NOMO-1 treated with dmso at 0.1 percent for 144 hours (cell line): ENCODE results near the gene SLC35E2B.
"Not testable (repeated sequence)": the region's sequence is repeated elsewhere in the genome, so short reads cannot be mapped to it uniquely, and the experiment has no call there.

Experiments used
- DNase-seq: peaks from one replicate; lab custom pipeline; 2025; ENCODE audit not compliant: unreplicated experiment; lab: John Stamatoyannopoulos, UW

Gene SLC35E2B

DNA sequence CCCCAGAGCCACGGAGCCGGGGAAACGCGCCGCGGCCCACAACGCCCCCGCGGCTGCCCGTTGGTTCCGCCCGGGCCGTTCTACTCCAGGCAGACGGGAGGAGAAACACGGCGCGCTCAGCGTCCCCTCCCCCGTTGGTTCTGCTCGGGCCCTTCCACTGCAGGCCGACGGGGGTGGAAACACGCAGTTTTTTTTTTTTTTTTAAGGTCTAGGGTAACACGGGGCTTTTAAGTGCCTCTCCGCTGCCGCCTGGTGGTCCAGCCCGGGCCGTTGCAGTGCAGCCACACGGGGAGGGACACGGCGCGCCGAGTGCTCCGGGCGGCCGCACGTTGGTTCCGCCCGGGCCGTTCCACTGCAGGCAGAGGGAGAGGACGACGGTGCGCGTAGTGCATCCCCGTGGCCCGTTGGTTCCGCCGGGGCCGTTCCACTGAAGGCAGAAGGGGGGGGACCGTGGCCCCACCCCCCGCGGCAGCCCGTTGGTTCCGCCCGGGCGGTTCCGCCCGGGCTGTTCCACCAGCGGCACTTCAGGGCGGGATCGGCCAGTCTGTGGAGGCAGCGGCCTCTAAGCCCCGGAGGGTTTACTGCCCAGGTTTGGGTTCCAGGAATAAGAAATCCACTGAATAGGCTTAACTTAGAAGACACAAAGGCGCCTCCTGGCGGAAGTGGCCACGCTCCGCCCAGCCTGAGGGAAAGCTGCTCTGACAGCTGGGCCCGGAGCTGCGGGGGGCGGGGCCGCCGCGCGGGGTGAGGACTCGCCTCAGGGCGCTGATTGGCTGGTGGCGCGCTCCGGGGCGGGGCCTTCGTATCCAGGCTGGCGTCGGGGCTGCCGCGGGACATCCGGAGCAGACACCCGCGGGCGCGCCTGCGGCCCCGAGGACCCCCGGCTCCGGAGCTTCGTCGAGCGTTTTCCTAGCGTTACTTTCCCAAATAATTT, at the start of gene SLC35E2B:
Gene SLC35E2B, minus strand, starts transcription at position 82 of the 934 bp plus-strand sequence. CDS start 16,096 bp downstream, outside the sequence.
- peak; percentile 55 for DNase-seq

DNA sequence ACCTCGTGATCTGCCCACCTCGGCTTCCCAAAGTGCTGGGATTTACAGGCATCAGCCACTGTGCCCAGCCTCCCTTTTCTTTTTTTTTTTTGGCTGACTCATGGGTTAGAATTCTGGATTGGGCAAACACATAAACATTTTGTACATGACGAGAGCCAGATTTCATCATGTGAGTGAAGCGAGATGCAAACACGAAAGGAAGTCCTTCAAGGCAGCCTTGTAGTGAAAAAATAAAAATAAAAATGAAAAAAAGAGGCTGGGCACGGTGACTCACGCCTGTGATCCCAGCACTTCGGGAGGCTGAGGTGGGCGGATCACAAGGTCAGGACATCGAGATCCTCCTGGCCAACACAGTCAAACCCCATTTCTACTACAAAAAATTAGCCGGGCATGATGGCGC, 48.4 kb upstream of the SLC35E2B start:
- not testable (repeated sequence) for DNase-seq

DNA sequence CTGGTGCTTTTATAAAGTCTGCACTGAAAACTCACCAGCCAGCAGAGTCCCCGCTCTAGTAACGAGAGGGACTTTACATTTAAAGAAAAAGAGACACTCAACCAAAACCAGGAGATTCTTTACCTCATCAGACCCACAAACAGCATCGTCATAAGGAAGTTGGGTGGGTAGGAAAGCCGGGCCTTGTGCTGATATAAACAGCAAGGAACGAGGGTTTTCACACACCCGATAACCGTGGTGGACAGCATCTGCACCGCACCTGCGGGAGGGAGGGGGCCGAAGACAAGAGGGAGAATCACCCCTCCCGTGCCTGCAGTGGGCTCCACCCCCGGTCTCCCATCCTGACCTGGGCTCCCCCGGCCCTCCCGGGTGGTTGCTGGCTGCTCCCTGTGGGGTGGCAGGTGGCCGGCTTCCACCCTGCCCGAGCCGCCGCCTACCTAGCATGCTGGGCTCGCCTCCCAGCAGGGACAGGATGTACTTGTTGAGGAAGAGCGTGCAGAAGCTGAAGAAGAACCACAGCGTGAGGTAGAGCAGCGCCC, 46.3 kb upstream of the SLC35E2B start:
- not testable (repeated sequence) for DNase-seq

- not testable (repeated sequence) for DNase-seq
Observed at GRCh38 chr1:1737675-1738590, 45.3 kb upstream of the SLC35E2B start.

- DNase-seq: no peak
Observed at GRCh38 chr1:1732381-1732780, 39.8 kb upstream of the SLC35E2B start.

GRCh38 chr1:1730870-1731269, 38.3 kb upstream of the SLC35E2B start:
- DNase-seq: no peak

GRCh38 chr1:1730230-1730629, 37.6 kb upstream of the SLC35E2B start:
- DNase-seq: not testable (repeated sequence)

DNA sequence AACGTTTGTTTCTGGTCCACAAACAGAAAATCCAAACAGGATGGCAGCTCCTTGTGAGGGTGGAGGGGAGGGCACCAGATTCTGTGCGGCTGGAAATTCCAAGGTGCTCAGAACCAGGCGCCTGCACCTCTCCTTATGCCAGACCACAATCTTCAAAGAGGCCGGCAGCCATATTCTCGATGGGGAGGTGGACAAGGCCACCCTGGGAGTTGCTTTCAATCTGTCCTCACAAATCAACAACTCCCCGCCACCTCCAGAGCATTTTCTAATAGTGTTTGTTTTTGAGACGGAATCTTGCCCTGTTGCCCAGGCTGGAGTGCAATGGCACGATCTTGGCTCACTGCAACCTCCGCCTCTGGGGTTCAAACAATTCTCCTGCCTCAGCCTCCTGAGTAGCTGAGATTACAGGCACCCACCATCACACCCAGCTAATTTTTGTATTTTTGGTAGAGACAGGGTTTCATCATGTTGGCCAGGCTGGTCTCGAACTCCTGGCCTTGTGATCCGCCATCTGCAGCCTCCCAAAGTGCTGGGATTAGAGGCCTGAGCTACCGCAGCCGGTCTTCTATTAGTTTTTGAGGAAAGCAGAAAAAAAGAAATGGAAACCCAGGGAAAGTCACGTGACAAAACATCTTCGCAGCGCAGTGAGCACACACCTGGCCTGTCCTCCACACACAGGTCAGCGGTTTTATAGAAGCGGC, 36.7 kb upstream of the SLC35E2B start:
- DNase-seq: not testable (repeated sequence)

DNA sequence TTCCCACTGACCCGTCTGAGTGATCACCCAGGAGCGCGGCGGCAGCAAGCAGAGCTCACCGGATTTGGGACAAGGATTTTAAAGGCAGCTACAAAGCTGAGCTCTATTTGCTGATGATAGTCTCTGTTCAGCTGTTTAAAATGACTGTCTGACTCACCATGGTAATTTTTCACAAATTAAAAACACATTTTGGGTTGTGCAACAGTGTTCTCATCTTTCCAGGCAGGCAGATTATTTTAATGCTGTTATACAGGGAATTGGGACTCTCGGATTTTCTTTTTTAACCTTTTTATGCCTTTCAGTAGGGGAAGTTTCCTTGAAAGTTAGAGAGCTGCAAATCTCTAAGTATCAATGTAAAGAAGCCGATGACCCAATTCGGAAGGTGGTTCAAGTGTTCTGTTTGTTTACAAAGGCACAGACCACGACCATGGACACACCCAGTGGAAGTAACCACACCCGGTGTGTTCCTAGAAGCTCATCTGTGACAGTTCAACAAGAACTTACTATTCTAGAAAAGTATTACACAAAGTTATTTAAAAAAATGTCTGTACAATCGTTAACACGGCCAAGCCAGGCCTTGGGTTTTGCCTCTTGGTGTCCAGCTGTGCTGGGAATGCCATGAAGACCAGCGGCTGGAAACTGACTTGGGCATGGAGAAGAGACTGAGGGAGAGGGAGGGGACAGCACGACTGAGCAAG, 35.9 kb upstream of the SLC35E2B start:
- DNase-seq: not testable (repeated sequence)

GRCh38 chr1:1727131-1727651, 34.6 kb upstream of the SLC35E2B start:
- DNase-seq: not testable (repeated sequence)

DNA sequence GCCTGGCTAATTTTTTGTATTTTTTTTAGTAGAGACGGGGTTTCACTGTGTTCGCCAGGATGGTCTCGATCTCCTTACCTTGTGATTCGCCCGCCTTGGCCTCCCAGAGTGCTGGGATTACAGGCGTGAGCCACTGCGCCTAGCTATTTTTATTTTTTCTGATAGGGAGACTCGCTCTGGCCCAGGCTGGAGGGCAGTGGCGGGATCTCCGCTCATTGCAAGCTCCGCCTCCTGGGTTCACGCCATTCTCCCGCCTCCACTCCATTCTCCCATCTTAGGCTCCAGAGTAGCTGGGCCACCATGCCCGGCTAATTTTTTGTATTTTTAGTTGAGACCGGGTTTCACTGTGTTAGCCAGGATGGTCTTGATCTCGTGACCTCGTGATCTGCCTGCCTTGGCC, 33.5 kb upstream of the SLC35E2B start:
- not testable (repeated sequence) for DNase-seq

DNA sequence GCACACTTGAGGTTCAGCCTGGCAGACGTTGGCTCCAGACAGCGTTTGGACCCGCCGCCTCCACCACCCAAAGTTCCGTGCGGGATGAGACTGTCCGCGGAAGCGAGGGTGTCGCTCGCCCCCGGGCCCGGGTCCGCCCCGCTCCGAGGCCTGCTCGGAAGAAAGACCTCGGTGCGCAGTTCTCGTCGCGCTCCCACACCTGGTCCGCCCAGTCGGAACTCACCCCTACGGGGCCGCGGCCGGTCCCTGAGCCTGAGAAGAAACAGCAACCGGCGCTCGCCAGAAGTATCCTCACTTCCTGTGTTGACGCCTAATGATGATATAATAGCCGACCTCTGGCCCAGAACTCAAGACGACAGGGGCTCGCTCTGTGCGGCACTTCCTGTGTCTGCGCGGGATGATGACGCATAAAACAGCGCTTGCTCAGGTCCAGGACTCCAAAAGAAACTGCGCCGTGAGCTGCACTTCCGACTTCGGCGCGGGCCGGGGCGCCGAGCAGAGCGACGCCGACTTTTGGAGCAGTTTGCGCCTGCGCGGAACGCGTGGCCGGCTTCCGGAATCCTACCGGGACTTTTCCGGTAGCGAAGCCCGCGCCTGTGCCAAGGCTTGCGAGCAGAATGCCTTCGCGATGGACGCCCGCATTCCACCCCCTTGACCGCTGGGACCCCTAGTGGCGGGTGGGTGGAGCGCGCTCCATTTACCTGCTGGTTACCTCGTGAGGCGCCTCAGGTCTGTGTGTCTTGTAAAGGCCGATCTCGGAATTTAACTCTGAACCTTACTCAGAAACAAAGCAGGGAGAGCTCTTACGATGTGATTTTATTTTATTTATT, 31.7 kb upstream of the SLC35E2B start, which contains the start of gene CDK11A:
Gene CDK11A, minus strand, starts transcription at position 323 of the 830 bp plus-strand sequence. CDS start 1,539 bp downstream, outside the sequence.
- DNase-seq: peak; percentile 95

DNA sequence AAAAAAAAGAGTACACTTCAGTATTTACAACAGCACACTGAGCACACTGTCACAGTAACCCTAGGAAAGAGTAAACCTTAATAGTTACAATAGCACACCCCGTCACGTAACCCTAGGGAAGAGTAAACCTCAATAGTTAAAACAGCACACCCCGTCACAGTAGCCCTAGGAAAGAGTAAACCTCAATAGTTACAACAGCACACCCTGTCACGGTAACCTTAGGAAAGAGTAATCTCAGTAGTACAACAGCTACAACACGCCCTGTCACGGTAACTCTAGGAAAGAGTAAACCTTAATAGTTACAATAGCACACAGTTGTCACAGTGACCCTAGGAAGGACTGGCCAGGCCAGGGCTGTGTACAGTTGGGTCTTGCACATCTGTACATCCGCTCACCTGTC, 28.6 kb upstream of the SLC35E2B start:
- DNase-seq: no peak

DNA sequence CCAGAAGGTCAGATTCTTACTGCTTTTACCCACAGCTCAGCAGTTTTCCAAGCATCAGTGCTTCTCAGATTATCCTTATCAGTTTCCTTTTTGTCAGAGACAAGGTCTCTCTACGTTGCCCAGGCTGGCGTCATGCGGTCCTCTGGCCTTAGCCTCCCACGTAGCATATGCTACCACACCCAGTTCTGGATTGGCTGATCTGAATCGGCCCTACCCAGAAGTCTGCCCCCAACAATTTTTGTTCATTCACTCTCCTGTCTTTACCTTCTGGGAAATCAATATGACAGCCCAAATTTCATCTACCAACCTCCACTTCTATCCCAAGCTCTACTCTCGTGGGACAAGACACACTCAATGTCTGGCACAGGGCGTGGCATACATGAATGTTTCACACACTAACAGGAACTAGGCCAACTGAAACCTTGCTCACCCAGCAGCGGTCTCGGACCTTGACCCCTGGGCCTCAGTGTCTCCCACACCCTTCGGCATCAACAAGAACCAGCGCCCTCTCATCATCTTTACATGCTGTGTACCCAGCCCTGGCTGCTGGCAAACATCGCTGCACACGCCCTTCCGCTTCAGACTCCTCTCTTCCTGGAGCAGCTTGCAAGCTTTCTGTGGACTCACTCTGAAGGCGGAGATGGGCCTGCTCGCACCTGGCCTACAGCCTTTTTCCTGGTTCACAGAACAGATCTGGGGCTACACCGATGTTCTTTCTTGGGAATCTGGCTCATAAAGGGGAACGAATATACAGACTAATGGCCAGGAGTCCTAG, 22.7 kb upstream of the SLC35E2B start:
- DNase-seq: not testable (repeated sequence)

DNA sequence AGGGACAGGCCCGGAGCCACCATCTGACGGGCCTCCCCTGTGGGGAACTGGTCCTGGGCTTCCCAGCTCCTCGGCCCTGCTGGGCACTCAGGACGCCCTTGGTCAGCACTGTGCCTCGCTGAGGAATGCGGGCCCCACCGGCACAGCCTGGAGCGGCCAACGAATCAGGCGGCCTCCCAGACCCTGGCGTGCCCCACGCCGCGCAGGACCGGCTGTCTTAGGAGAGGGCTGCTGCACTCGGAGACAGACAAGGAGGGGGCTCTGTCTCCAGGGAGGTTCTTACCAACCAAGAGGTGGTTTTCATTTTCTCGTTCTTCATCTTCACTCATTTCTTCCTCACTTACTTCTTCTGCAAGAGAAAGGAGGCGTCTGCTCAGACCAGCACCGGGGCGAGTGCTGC, 15.3 kb upstream of the SLC35E2B start:
- not testable (repeated sequence) for DNase-seq

DNA sequence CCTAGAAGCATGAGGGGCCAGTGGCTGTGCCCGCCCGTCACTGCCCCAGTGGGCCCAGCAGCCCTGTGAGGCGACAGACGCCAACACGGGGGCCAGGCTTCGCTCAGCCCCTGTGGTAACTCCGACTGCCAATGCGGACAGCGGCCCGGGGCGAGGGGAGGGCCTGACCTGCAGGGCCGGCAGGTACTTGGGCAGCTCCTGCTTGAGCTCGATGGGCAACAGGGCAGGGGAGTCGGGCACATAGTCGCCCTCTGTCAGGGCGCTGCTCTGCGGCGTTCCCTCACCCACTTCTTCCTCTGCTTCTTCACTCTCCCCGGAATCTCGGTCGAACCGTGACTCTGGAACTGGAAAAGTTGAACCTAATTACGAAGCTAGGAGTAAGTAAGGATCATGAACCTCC, 14.6 kb upstream of the SLC35E2B start:
- not testable (repeated sequence) for DNase-seq

GRCh38 chr1:1705623-1706022, 13.0 kb upstream of the SLC35E2B start:
- not testable (repeated sequence) for DNase-seq
